NK-92 (cell line): Measurements from ENCODE around the gene OOSP2.
"Not testable (repeated sequence)": the region's sequence is repeated elsewhere in the genome, so short reads cannot be mapped to it uniquely, and the experiment has no call there.

ENCODE experiments used
- DNase-seq: peaks from one replicate; lab custom pipeline; 2025; ENCODE audit not compliant: unreplicated experiment; lab: John Stamatoyannopoulos, UW

The OOSP2 gene

GRCh38 chr11:60040109-60040508 lies at the start of gene OOSP2:
OOSP2 (plus strand) TSS chr11:60040409; CDS start chr11:60040460, 51 bp downstream.
- no peak for DNase-seq

DNA sequence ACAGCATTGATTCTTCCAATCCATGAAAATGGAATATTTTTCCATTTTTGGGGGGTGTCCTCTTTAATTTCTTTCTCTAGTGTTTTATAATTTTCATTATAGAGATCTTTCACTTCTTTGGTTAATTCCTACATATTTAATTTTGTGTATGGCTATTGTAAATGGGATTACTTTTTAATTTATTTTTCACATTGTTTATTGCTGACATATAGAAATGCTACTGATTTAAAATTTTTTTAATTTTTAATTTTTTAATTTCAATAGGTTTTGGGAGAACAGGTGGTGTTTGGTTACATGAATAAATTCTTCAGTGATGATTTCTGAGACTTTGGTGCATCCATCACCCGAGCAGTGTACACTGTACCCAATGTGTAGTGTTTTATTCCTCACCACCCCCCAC lies 49.8 kb upstream of the OOSP2 start:
- no peak for DNase-seq

DNA sequence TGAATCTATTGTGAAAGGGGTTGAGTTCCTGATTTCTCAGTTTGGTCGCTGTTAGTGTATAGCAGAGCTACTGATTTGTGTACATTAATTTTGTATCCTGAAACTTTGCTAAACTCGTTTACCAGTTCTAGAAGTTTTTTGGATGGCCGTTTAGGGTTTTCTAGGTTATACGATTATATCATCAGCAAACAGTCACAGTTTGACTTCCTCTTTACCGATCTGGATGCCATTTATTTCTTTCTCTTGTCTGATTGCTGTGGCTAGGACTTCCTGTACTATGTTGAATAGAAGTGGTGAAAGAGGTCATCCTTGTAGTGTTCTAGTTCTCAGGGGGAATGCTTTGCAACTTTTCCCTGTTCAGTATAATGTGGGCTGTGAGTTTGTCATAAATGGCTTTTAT lies 47.8 kb upstream of the OOSP2 start:
- no peak for DNase-seq

DNA sequence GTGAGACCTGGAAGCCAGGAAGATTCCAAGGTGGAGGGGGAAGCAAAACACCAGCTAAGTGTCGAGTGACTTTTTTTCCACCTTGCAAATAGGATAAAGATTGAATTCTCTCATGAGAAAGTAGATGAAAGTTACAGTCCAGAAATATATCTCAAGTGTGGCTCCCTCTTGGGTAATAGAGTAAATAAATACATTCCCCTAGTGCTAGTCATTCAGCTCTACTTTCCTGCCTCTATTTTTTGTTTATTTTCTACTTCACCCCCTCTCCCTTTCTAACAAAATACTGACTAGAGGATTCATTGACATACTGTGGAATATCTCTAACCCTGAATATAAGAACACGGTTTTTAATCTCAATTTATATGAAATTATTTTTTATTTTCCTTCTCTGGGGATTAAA lies 42.4 kb upstream of the OOSP2 start:
- no peak for DNase-seq

GRCh38 chr11:59999691-60000090 lies 40.5 kb upstream of the OOSP2 start:
- DNase-seq, result no peak

GRCh38 chr11:60003729-60004128 lies 36.5 kb upstream of the OOSP2 start:
- no peak for DNase-seq

DNA sequence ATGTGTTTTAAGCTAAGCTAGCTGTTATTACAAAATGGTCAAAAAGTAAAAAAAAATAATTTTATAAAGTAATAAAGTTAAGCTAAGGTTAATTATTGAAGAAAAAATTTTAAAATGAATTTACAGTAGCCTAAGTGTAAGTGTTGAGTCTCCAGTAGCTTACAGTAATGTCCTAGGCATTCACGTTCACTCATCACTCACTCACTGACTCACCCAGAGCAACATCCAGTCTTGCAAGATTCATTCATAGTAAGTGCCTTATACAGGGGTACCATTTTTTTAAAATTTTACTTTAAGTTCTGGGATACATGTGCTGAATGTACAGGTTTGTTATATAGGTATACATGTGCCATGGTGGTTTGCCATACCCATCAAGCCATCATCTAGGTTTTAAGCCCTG lies 34.8 kb upstream of the OOSP2 start:
- DNase-seq, result no peak

DNA sequence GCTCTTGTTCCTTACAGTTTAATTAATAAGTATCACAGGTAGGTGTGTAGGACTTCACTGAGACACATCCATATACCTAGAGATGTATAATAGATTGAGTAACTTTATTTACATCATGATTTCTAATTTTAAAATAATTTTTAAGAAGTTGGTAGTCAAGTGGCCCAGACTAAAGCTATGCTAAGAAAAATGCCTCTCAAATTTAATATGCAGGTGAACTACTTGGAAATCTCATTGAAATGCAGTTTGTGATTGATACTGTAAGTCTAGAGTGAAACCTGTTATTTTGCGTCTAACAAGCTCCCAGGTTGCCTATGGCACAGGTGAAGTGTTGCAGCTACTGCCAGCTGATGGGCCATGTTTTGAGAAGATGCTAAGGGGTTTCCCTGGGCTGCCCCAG lies 23.3 kb upstream of the OOSP2 start, which contains the start of gene OOSP4B:
Gene OOSP4B, plus strand, starts transcription at position 301 of the 400 bp plus-strand sequence.
- DNase-seq, result no peak

DNA sequence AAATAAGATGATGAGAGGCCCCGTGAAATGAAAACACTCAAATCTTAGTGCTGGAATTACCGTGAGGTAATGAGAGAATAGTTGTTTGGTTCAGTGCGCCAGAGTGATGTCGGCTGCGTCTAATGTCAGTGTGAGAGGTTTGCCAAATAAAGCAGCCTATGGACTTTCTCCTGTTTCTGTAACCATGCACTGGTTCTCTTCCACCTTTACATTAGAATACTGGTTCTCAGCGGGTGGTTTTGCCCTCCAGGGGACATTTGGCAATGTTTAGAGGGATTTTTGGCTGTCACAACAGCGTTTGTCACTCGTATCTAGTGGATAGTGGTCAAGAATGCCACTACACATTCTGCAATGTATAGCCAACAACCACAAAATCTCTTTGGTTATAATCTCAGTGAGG lies 22.2 kb upstream of the OOSP2 start:
- DNase-seq, result no peak

- not testable (repeated sequence) for DNase-seq
Measured at GRCh38 chr11:60020376-60020775, 19.8 kb upstream of the OOSP2 start.

DNA sequence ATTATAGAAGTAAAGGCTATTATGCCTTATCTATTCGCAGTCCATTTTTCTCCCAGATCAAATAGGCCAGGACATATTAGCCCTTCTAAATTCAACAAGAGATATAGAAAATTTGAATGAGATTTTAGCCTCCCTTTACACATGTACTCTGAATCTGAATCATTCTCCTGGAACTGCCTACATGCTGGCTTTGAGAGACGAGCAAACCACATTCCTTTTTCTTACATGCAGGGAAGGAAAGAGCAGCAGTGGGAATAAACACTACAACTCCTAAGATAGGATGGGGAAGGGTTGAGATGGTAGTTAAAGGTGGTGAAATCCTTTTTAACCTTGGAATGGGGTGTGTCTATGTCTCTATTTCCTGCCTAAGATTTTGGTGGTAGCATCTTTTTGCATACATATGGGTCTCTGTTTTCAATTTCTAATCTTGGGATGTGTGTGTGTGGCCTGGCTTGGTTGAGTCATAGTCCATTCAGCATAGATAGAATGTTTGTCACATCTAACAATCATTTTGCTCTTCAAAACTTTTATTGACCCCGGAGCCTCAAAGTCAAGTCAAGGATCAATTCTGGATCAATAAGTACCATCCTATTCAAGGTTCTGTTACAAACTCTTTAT lies 11.1 kb upstream of the OOSP2 start:
- no peak for DNase-seq

DNA sequence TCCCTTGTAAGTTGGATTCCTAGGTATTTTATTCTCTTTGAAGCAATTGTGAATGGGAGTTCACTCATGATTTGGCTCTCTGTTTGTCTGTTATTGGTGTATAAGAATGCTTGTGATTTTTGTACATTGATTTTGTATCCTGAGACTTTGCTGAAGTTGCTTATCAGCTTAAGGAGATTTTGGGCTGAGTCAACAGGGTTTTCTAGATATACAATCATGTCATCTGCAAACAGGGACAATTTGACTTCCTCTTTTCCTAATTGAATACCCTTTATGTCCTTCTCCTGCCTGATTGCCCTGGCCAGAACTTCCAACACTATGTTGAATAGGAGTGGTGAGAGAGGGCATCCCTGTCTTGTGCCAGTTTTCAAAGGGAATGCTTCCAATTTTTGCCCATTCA lies 10.2 kb downstream of the OOSP2 start:
- DNase-seq, result not testable (repeated sequence)

DNA sequence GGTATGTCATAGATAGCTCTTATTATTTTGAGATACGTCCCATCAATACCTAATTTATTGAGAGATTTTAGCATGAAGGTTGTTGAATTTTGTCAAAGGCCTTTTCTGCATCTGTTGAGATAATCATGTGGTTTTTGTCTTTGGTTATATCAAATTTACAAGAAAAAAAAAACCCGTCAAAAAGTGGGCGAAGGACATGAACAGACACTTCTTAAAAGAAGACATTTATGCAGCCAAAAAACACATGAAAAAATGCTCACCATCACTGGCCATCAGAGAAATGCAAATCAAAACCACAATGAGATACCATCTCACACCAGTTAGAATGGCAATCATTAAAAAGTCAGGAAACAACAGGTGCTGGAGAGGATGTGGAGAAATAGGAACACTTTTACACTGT lies 10.6 kb downstream of the OOSP2 start:
- not testable (repeated sequence) for DNase-seq

DNA sequence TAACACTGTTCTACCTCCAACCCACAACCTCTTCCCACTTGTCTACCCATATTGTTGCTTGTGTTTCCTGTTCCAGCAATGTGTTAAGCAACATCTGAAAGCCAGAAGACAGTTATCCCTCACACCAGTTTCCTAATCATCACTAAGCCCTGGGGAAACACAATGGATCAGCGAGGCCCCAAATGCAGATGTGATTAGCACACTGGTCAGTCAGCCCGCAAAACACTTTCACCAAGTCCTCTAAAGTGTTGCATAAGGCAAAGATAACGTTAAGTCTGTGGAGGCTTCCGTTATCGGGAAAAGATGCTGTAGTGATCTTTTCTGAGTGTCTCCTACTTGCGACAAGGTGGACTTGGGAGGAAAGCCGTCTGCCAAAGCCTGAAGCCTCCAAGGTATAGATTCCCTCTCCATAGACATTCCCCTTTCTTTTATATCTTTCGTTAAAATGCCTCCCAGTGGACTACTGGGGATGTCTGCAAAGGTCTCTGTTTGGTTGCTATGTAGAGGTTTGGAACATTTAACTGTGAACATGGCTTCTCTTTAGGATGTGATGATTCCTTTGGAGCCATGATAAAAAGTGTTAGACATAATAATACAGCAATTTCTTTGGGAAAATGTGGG lies 16.2 kb downstream of the OOSP2 start, which contains the start of gene MS4A3:
Gene MS4A3, plus strand, starts transcription at position 317 of the 621 bp plus-strand sequence. CDS start 4,496 bp downstream, outside the sequence.
- no peak for DNase-seq

GRCh38 chr11:60059052-60059451 lies 18.8 kb downstream of the OOSP2 start:
- DNase-seq, result no peak

DNA sequence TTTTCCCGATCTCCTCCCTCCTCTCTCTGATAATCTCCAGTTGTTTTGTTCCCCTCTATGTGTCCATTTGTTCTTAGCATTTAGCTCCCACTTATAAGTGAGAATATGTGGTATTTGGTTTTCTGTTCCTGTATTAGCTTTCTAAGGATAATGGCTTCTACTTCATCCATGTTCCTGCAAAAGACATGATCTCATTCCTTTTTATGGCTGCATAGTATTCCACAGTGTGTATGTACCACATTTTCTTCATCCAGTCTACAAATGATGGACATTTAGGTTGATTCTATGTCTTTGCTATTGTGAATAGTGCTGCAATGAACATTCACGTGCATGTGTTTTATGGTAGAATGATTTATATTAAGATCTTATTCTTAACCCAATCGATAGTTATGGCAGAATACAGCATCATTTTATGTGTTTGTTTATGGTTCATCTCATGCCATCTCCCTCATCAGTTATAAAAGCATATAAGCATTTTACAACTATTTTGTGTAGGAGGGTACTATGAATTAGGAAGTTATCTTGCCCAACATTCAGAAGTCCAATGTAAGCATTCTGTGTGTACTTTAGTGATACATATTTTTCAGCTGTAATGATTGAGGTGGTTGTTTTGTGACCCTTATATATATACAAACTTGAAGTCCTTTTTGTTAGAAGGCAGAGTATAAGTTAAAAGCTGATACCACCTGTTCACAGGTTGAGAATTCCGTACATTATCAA lies 19.5 kb downstream of the OOSP2 start:
- no peak for DNase-seq

GRCh38 chr11:60064111-60064510 lies 23.9 kb downstream of the OOSP2 start:
- DNase-seq, result no peak

- no peak for DNase-seq
Measured at GRCh38 chr11:60065801-60066200, 25.6 kb downstream of the OOSP2 start.

DNA sequence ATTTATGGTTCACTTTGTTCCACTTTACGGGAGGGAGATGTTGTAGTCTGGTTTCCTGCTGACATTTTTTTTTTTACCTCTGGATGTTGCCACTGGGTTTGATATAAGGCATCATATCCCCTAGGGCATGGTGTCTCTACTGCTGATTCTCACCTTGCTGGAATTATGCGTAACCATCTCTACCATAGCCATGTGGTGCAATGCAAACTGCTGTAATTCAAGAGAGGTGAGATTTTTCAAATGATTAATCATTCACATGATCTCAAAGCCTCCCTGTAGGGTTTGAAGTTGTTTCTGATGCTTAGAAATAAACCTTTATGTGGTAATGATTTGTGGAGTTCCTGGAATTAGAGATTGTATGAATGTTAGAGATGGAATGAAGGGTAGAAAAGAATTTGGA lies 29.2 kb downstream of the OOSP2 start:
- no peak for DNase-seq

DNA sequence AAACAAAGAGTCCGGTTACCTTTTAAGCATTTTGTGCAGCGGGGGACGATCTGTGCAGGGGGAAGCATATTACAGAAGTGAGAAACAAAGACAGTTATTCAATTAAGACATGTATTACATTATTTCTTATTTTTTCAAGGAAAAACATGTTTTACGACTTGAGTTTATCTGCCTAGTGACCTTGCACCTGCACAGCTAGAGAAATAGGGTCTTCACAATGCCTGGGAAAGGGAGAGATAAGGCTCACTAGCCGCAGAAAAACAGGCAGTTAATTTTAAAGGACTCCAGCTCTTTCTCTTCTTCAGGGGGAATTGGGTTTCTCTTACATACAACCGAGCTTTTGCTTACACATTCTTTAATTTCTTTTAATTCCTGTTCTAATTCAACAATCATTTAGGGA lies 31.4 kb downstream of the OOSP2 start:
- not testable (repeated sequence) for DNase-seq

GRCh38 chr11:60077216-60077817 lies 37.1 kb downstream of the OOSP2 start:
- no peak for DNase-seq

- DNase-seq, result no peak
Measured at GRCh38 chr11:60077981-60078380, 37.8 kb downstream of the OOSP2 start.
